ENCODE results near the gene HTR5A.

Gene HTR5A

GRCh38 chr7:155093596-155093995, 23.5 kb downstream of the HTR5A start:
- DNase-seq = no peak

GRCh38 chr7:155094636-155095135, 24.6 kb downstream of the HTR5A start:
- DNase-seq = no peak

- DNase-seq = no peak
Observed at GRCh38 chr7:155097338-155097737, 27.2 kb downstream of the HTR5A start.

- no peak for DNase-seq
Observed at GRCh38 chr7:155103839-155104238, 33.7 kb downstream of the HTR5A start.

- no peak for DNase-seq
Observed at GRCh38 chr7:155104913-155105312, 34.8 kb downstream of the HTR5A start.

GRCh38 chr7:155106356-155106755, 36.2 kb downstream of the HTR5A start:
- DNase-seq = no peak

GRCh38 chr7:155107126-155107525, 37.0 kb downstream of the HTR5A start:
- no peak for DNase-seq

GRCh38 chr7:155108144-155108901, 38.2 kb downstream of the HTR5A start:
- peak; percentile 61 for DNase-seq

- DNase-seq = peak; percentile 78
Observed at GRCh38 chr7:155109121-155109520, 39.0 kb downstream of the HTR5A start.

- DNase-seq = no peak
Observed at GRCh38 chr7:155115288-155115687, 45.2 kb downstream of the HTR5A start.

GRCh38 chr7:155119801-155120382, 49.8 kb downstream of the HTR5A start:
- DNase-seq = no peak

GRCh38 chr7:155120460-155120859, 50.3 kb downstream of the HTR5A start:
- no peak for DNase-seq

GRCh38 chr7:155122831-155123230, 52.7 kb downstream of the HTR5A start:
- DNase-seq = no peak

- DNase-seq = no peak
Observed at GRCh38 chr7:155123413-155123812, 53.3 kb downstream of the HTR5A start.

- no peak for DNase-seq
Observed at GRCh38 chr7:155124706-155125105, 54.6 kb downstream of the HTR5A start.

- DNase-seq = no peak
Observed at GRCh38 chr7:155129186-155129585, 59.1 kb downstream of the HTR5A start.

GRCh38 chr7:155129789-155130188, 59.7 kb downstream of the HTR5A start:
- DNase-seq = no peak

- DNase-seq = no peak
Observed at GRCh38 chr7:155130493-155130892, 60.4 kb downstream of the HTR5A start.

GRCh38 chr7:155131090-155131489, 61.0 kb downstream of the HTR5A start:
- DNase-seq = no peak

- no peak for DNase-seq
Observed at GRCh38 chr7:155132431-155132830, 62.3 kb downstream of the HTR5A start.

GRCh38 chr7:155136619-155137243, 66.6 kb downstream of the HTR5A start:
- DNase-seq = no peak

Data from retina (tissue), 1 donor.